GM23248 (cell line): ENCODE results near the gene P2RX3. TPM values are rescaled to one million over a fixed set of nuclear protein-coding genes. Genes with fewer than 3 reads are reported as not detected.

Source experiments
- DNase-seq: peaks from one replicate; pipeline ENCODE4 v3.0.0-alpha.2; 2015
- H2AFZ ChIP-seq: fragments of 200-600 bp; sonication (generic); 2 replicates; pipeline ENCODE4 v1.6.1; 2016; ENCODE audit warnings: antibody characterized with exemption
- H3F3A ChIP-seq: fragments of 200-600 bp; sonication (generic); 2 replicates; pipeline ENCODE4 v1.6.1; 2016; ENCODE audit warnings: mild to moderate bottlenecking, antibody characterized with exemption, mixed run types; ENCODE audit not compliant: insufficient read depth
- H3K27ac ChIP-seq: fragments of 200-600 bp; sonication (generic); 2 replicates; pipeline ENCODE4 v1.5.1; 2016; ENCODE audit warnings: mild to moderate bottlenecking
- H3K27me3 ChIP-seq: fragments of 200-600 bp; sonication (generic); replicated peaks from 2 replicates; pipeline ENCODE4 v1.6.1; 2016; ENCODE audit warnings: mild to moderate bottlenecking; ENCODE audit not compliant: insufficient read depth
- H3K36me3 ChIP-seq: fragments of 200-600 bp; sonication (generic); 2 replicates; pipeline ENCODE4 v1.6.1; 2016; ENCODE audit warnings: low read depth, mild to moderate bottlenecking
- H3K4me1 ChIP-seq: fragments of 200-600 bp; sonication (generic); 2 replicates; pipeline ENCODE4 v1.6.1; 2016; ENCODE audit warnings: mild to moderate bottlenecking; ENCODE audit not compliant: insufficient read depth
- H3K4me2 ChIP-seq: fragments of 200-600 bp; sonication (generic); one replicate; pipeline ENCODE4 v1.6.1; 2016; ENCODE audit warnings: mild to moderate bottlenecking; ENCODE audit not compliant: unreplicated experiment
- H3K4me3 ChIP-seq: fragments of 200-600 bp; sonication (generic); 2 replicates; pipeline ENCODE4 v1.5.1; 2016; ENCODE audit warnings: mild to moderate bottlenecking
- H3K79me2 ChIP-seq: fragments of 200-600 bp; sonication (generic); 2 replicates; pipeline ENCODE4 v1.6.1; 2016; ENCODE audit warnings: mild to moderate bottlenecking; ENCODE audit not compliant: insufficient read depth
- H3K9ac ChIP-seq: fragments of 200-600 bp; sonication (generic); 2 replicates; pipeline ENCODE4 v1.6.1; 2016; ENCODE audit warnings: mild to moderate bottlenecking
- H3K9me2 ChIP-seq: fragments of 200-600 bp; sonication (generic); 2 replicates; pipeline ENCODE4 v1.6.1; 2016; ENCODE audit warnings: mixed run types, mild to moderate bottlenecking, moderate library complexity; ENCODE audit not compliant: insufficient read depth
- H3K9me3 ChIP-seq: fragments of 200-600 bp; sonication (generic); one replicate; pipeline ENCODE4 v1.6.1; 2017; ENCODE audit warnings: low read depth
- H4K20me1 ChIP-seq: fragments of 200-600 bp; sonication (generic); 2 replicates; pipeline ENCODE4 v1.6.0; 2016; ENCODE audit not compliant: insufficient read depth
- EZH2 ChIP-seq: fragments of 200-600 bp; sonication (generic); IDR thresholded peaks from 2 replicates; pipeline ENCODE4 v1.6.1; 2018; ENCODE audit warnings: antibody characterized with exemption, mild to moderate bottlenecking; ENCODE audit not compliant: insufficient read depth, poor library complexity, severe bottlenecking
- EZH2phosphoT487 ChIP-seq: fragments of 200-600 bp; sonication (generic); IDR thresholded peaks from 2 replicates; pipeline ENCODE4 v1.6.1; 2018; ENCODE audit warnings: antibody characterized with exemption, moderate library complexity, mild to moderate bottlenecking, low read depth; ENCODE audit not compliant: insufficient read depth
- WGBS, 2 experiments: methylation state at CpG; one replicate each; pipeline ENCODE4 v1.1.6; 2015 to 2017; ENCODE audit warnings: low lambda C conversion rate in 2 of 2, low coverage in 1 of 2; ENCODE audit errors: missing lambda C conversion rate in 2 of 2; 5-methylcytosine and 5-hydroxymethylcytosine counted together
- in situ Hi-C: fragments of 300-500 bp; cut with MboI; formaldehyde crosslinking; loops from 2 replicates; pipeline ENCODE4 v1.15.0; 2020
- polyA plus RNA-seq: library from polyadenylated mRNA; unstranded; fragments of >200 nt; fragmentation: Nextera tagmentation; extraction: Ambion mirVana; gene quantifications from 2 replicates; pipeline ENCODE4 v1.2.1, GENCODE V29; 2016
- total RNA-seq: library from RNA; depleted of rRNA; stranded (reverse); fragments of >200 nt; shearing (Covaris generic); gene quantifications from 2 replicates; pipeline ENCODE4 v1.2.3, GENCODE V29; 2014

The P2RX3 gene
- total and polyA plus RNA-seq, 2 experiments from 2014 or later: 0.10 TPM; not detected in 1

DNA sequence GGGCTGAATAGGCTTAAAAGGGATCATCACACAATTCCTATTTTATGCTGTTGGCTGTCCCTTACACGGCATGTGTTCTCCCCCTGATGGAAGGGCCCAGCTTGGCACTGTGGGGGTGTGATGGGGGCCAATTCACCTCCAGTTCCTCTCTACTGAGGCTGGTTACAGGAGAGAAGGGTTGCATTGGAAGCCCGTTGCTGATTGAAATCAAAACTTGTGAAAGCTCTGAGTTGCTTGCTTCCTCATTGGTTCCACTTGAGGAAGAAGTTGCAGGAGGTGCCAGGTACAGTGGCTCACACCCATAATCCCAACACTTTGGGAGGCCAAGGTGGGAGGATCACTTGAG lies 65.6 kb downstream of the P2RX3 start:
- Histone ChIP-seq H3K9me2 (no peaks in the 10 kb centered on the region), H3K4me1 (peaks cover 24% of the 10 kb centered on the region), H3F3A (peaks cover 28% of the 10 kb centered on the region), H3K9me3 (no peaks in the 10 kb centered on the region), H3K27ac (no peak overlapping the region), H3K4me3 (no peak overlapping the region), H3K36me3 (0 out of 2 replicates have a peak, but pooled peaks cover 13% of the 10 kb centered on the region), H3K79me2 (no peaks in the 10 kb centered on the region), H3K9ac (no peak overlapping the region), H3K27me3 (no peaks in the 10 kb centered on the region), H4K20me1 (no peaks in the 10 kb centered on the region), H2AFZ (no peak overlapping the region), H3K4me2 (no peak overlapping the region)
- in situ Hi-C loops: no loop called here
- 93 to 98% methylated on average over 2 of the region's 2 CpGs for WGBS, 2 experiments
- no peak for DNase-seq
- TF ChIP-seq EZH2phosphoT487 (no peak), EZH2 (no peak)

DNA sequence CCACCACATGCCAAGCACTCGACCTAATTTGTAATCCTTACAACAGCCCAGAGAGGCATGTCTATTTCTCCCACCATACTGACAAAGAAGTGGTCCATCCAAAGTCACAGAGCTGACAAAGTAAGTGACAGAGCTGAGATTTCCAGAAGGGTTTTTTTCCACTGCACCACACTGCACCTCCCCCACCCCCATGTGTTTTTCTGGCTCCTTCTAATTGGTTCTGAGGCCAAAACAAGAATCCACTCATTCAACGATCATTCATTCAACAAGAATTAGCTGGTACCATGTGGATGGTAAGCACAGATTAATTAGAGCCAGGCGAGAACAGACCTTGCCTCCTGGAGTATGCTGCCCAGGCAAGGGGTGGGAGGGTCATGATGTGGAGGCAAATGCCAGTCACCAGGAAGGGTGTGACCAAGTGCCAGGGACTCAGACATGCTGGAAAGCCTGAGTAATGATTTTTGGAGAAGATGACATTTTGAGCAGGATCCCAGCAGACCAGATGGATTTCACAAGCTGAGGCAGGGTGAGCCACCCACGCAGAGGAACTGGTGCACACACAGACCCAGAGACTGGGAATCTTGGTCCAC lies 67.2 kb downstream of the P2RX3 start:
- Histone ChIP-seq H4K20me1 (no peaks in the 10 kb centered on the region), H3K27ac (no peak overlapping the region), H2AFZ (no peak overlapping the region), H3K4me3 (no peak overlapping the region), H3K27me3 (no peaks in the 10 kb centered on the region), H3K36me3 (0 out of 2 replicates have a peak, but pooled peaks cover 13% of the 10 kb centered on the region), H3F3A (peaks cover 30% of the 10 kb centered on the region), H3K9me2 (no peaks in the 10 kb centered on the region), H3K9me3 (no peaks in the 10 kb centered on the region), H3K9ac (no peak overlapping the region), H3K4me1 (peaks cover 24% of the 10 kb centered on the region), H3K4me2 (no peak overlapping the region), H3K79me2 (no peaks in the 10 kb centered on the region)
- in situ Hi-C loops: no loop called here
- TF ChIP-seq EZH2 (no peak), EZH2phosphoT487 (no peak)
- peak; percentile 61 for DNase-seq
- whole genome bisulfite sequencing, 2 experiments: 14 to 17% methylated on average over 4 of the region's 4 CpGs

DNA sequence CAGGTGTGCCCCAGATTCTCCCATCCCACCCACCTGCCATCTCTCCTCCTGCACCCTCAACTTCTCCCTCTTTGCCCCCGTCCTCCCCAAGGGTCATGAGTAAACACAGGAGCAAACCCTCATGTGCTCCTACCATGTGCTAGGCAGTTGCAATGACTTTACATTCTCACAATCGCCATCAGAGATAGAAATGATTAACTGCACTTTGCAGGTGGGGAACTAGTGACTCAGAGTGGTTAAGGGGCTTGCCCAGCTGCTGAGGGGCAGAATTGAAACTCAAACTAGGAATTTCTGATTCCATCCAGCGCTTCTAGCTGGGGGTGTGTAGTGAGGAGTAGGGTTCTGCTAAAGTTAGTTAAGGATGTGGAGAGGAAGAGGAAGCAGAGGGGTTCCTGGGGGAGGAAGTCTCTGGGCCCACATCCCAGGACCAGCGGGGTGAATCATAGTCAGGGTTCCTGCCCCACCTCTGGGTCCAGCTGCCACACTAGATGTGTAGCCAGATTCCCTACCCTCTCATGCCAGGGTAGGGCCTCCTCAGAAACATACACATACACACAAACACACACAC lies 68.3 kb downstream of the P2RX3 start:
- 55 to 61% methylated on average over 4 of the region's 4 CpGs for WGBS, 2 experiments
- H3K4me2 ChIP-seq: peak overlapping the region; percentile 28
- H3K4me3 ChIP-seq: no peak overlapping the region
- TF ChIP-seq EZH2: no peak
- no peak for TF ChIP-seq EZH2phosphoT487
- H3K27me3 ChIP-seq: no peaks in the 10 kb centered on the region
- in situ Hi-C loops: no loop called here
- H3F3A ChIP-seq: peaks cover 32% of the 10 kb centered on the region
- peak; percentile 46 for DNase-seq
- H3K79me2 ChIP-seq: no peaks in the 10 kb centered on the region
- H2AFZ ChIP-seq: no peak overlapping the region
- H3K4me1 ChIP-seq: peaks cover 24% of the 10 kb centered on the region
- H4K20me1 ChIP-seq: no peaks in the 10 kb centered on the region
- H3K9me2 ChIP-seq: no peaks in the 10 kb centered on the region
- 0 out of 2 replicates have a peak, but pooled peaks cover 13% of the 10 kb centered on the region for H3K36me3 ChIP-seq
- H3K9me3 ChIP-seq: no peaks in the 10 kb centered on the region
- 0 out of 2 replicates have a peak overlapping the region, but pooled peaks have one; percentile 7 for H3K27ac ChIP-seq
- H3K9ac ChIP-seq: no peak overlapping the region

DNA sequence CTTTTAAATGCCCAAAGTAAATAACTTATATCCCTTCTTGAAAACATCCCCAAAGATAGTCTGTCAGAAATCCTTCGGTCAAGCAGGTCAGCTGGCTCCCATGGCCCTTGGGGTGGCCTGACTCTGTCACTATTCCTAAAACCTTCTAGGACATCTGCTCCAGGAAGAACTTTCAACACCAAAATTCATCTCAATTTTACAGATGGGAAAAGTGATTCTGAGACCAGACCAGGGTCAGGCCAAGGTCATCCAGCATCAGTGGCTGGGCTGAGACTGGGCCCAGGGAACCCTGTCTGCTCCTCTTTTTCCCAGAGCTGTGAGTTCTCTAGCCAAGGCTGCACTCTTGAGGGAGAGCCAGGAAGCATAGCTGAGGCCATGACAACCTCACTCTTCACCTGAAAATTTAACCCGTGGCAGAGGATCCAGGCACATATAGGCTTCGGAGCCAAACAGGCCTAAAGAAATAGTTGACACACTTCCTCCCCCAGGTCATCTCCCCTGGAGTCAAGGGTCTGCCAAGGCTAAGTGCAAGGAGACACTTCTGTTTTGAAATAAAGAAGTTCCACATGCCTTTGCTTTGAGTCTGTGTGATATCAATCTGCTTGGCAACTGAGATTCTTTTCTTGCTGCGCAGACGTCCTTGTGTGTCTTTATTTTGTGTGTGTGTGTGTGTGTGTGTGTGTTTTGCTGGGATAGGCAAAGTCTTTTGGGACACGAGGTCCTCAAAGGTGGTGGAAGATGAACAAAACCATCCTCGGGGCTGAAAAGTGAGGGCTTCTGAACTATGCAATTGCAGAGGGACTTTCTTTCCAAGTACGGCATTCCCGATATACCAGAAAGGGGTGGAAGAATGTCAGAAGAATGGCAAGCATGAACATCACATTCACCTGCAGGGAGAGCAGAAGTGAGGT lies 69.1 kb downstream of the P2RX3 start:
- Histone ChIP-seq H3K36me3 (0 out of 2 replicates have a peak, but pooled peaks cover 13% of the 10 kb centered on the region), H3F3A (peaks cover 32% of the 10 kb centered on the region), H3K9ac (no peak overlapping the region), H3K27me3 (no peaks in the 10 kb centered on the region), H3K4me3 (no peak overlapping the region), H3K9me3 (no peaks in the 10 kb centered on the region), H3K9me2 (no peaks in the 10 kb centered on the region), H3K4me2 (peak overlapping the region; percentile 28), H3K79me2 (no peaks in the 10 kb centered on the region), H3K4me1 (peaks cover 24% of the 10 kb centered on the region), H2AFZ (no peak overlapping the region), H3K27ac (0 out of 2 replicates have a peak overlapping the region, but pooled peaks have one; percentile 7), H4K20me1 (no peaks in the 10 kb centered on the region)
- no peak for DNase-seq
- in situ Hi-C loops: no loop called here
- 89 to 92% methylated on average over 9 of the region's 9 CpGs for WGBS, 2 experiments
- TF ChIP-seq EZH2phosphoT487: no peak
- no peak for TF ChIP-seq EZH2
